Astrocyte (in vitro differentiated cells and primary cell): ENCODE measurements around the gene TWF2.

Source experiments
- CTCF ChIP-seq: IDR thresholded peaks from 2 replicates; pipeline ENCODE4 v1.5.1; 2011; ENCODE audit warnings: low read depth, mild to moderate bottlenecking, inconsistent platforms, low read length, moderate library complexity; ENCODE audit not compliant: insufficient read depth
- EZH2 ChIP-seq: IDR thresholded peaks from 2 replicates; pipeline ENCODE4 v1.6.1; 2012; ENCODE audit warnings: mild to moderate bottlenecking, low read length, inconsistent platforms; ENCODE audit not compliant: insufficient read depth

- TF ChIP-seq CTCF (no peak), EZH2 (no peak)
Observed at GRCh38 chr3:52242039-52242438, 3.1 kb upstream of the TWF2 start.
